H1 (cell line): ENCODE results near the gene PTPRC. TPM values are rescaled to one million over a fixed set of nuclear protein-coding genes. Genes with fewer than 3 reads are reported as not detected.

Experiments
- EZH2 ChIP-seq: fragments of 200-600 bp; sonication (generic); IDR thresholded peaks from 2 replicates; pipeline ENCODE4 v1.7.1; 2012; ENCODE audit warnings: low read depth, mild to moderate bottlenecking, moderate library complexity, low read length, inconsistent platforms; ENCODE audit not compliant: severe bottlenecking
- RBBP5 ChIP-seq: IDR thresholded peaks from 2 replicates; pipeline ENCODE4 v1.7.1; 2012; ENCODE audit warnings: low read depth, mild to moderate bottlenecking, inconsistent platforms, low read length, moderate library complexity, borderline replicate concordance
- polyA plus RNA-seq, 7 experiments: library from polyadenylated mRNA; depleted of rRNA in 3 of 7; stranded (reverse) in 5 of 7; unstranded in 2 of 7; fragments of >200 nt in 5 of 7; fragments of 200-250 nt in 2 of 7; gene quantifications; 1 replicate in 5 of 7; 2 replicates in 1 of 7; 4 replicates in 1 of 7; pipeline versions ENCODE4 v1.2.1 to v1.2.3, GENCODE V29; 2011 to 2013; ENCODE audit warnings: missing spikeins in 2 of 7, mixed read lengths in 2 of 7
- total RNA-seq: library from RNA; stranded (reverse); fragmentation: NEBNext Ultra II Directional; extraction: Animal tissue kit (Norgen Biotek cat#: 25700); gene quantifications from 2 replicates; pipeline ENCODE4 v1.2.1, GENCODE V29; 2021

Gene PTPRC
- total and polyA plus RNA-seq, 2 of the 8 experiments (the other 6 are each of a cell fraction or from before 2014, with no cell fraction given) = 0.05 TPM; not detected in 1

DNA sequence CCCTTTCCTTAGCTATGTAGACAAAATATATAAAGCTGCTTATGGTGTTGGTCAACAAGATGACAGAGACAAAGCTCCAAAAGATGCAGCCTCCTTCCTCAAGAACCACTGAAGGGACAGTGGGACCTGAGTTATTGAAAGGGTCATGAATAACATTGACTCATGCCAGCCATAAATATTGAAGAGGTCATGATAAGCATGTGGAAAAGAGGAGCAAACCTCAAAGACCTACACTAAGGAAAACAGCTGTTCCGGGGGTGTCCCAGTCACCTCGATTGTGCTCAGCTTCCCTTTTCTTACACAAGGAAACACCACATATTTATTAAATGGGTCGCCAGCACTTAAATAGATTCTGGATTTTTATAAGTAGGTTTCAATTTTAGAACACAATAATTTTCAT is 112.9 kb downstream of the PTPRC start (continued):
- TF ChIP-seq RBBP5 (no peak), EZH2 (no peak)
- TF ChIP-seq, all 59 proteins: peak for 0
